DMS79 (cell line): Measurements from ENCODE around the gene SGMS1.

Experiments used
- DNase-seq: peaks from one replicate; lab custom pipeline; 2025; lab: John Stamatoyannopoulos, UW

SGMS1 gene

DNA sequence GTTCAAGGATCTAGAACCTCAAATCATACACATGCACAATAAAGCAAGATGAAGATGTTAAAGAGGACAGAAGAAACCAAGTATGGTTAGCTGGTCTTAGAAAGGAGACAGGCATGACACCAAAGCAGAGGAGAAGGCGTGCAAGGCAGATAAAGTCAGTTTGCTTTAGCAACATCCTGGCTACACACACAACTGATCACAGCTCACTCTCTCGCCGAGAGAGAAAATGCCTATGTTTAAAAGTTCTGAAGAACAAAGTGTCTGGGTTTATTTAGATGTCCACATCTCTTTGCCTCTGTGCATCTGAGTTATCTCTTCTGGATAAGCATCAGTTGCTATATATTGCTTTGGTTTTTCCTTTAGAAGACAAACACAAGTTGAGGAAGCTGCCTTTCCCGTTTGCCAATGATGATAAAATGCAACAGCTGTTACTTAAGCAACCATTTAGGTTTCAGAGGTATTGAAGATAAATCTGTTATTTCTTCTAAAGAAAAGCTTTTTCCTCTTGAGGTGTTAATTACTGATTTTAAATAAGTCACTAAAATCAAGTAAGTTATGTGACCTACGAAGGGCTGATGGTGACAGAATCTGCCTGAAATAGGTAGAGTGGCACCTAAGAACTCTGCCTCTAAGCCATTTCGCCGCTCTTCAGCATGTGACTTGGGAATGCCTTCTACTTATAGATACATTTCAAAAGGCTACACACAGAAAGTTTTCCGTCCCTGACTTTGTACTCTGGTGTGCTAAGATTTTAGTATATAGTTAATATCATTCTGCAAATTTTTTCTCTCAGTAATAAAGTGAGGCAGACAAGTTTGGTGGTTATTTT is 226.2 kb downstream of the SGMS1 start:
- DNase-seq = no peak

DNA sequence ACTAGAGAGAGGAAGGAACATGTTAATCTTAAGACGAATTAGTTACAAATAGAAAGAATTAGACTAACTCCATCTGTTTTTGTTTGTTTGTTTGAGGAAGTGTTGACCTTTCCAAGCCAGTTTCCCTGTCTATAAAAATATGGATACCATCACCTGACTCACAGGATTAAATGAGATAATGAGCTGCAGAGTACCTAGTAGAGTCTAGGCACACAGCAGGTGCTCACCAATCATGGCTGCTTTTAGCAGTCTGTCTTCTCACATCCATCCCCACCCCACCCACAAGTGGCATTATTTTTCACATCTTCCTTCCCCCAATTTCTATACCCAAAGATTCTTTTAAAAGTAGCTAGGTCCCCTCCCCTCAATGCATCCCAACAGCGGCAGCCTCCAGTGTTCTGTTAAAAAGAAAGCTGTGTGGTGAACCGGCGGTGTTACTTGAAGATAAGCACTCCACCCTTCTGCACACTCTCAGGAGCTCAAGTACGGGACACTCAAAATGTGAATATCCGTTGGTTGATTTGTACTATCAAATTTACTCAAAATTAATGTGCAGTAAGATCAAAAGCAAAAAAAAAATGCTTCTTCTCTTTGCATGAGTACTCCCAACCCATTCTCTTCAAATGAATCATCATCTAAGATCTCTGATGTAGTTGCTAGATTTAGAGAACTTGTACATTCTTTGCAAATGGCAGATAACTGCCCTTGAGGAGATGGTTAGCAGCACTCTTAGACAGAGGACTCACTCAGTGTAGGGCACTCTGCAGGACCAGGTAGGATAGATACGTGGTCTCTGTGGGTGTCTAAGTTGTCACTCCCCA is 227.1 kb downstream of the SGMS1 start:
- no peak for DNase-seq

DNA sequence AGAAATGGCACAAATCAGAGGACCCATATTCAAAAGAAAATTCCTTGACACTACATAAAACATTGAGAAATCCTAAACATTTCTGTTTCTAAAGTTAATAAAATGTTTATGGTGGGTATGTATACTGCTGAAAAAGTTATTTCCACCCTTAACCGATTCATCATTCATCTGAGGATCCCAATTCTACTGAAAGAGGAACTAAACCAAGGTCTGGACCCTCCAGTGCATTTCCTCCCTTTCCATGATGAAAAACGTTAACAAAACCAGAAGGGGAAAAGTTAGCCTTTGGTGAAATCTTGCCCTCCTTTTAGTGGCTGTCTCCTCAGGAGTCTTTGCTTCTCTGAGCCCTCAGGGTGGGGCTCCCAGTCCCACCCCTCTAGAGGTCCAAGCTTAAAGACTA is 227.9 kb downstream of the SGMS1 start:
- no peak for DNase-seq

DNA sequence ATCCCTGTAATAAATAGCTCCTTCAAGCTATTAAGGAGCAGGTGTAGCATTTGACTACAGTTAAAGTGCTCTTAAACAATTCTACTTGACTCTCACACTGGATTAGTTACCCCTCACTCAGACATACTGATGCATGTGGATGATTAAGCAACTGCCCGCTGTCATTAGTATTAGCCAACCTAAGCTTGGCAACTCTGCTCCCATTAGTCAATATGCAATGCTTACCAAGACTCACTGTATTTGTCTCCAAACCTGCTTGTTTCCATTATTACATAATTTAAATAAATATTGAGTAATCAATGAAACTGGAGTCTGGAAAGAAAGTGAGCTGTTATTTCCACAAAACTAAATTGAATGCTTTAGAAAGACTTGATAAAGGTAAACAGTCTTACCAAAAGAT is 228.5 kb downstream of the SGMS1 start:
- peak; percentile 20 for DNase-seq

- DNase-seq = no peak
Observed at GRCh38 chr10:50394832-50395231, 228.9 kb downstream of the SGMS1 start.

GRCh38 chr10:50393784-50394467 is 229.8 kb downstream of the SGMS1 start:
- no peak for DNase-seq

DNA sequence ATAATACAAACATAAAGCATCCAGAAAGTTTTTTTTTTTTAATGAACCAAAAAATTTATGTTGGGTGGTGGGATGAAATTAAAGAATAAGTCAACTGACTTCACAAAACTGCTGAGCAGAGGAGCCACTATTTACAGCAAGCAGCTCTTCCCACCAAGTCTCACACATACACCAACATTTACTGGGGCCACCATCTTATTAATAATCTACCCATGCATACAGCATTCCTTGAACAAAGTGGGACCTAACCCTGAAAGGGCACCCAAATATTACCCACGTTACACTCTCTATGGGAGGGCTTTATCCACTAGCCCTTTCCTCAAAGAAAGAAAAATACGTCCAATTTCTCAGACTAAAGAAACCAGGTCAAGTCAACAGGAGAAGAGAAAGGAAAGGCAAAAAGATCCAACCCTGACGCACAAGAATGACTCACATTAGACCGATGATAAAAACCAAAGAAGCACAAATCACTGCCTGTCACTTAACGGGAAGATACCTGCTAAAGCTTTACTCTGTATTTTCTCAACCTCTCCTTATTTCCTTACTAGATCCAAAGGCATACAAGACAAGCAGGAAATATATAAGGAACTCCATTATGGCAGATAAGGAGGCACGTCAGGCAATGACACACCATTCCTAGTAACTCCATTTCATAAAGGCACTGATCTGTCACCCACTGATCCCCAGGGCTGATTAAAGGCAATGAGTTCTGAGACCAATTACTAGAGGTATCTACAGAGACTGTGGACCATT is 230.6 kb downstream of the SGMS1 start:
- DNase-seq = no peak

DNA sequence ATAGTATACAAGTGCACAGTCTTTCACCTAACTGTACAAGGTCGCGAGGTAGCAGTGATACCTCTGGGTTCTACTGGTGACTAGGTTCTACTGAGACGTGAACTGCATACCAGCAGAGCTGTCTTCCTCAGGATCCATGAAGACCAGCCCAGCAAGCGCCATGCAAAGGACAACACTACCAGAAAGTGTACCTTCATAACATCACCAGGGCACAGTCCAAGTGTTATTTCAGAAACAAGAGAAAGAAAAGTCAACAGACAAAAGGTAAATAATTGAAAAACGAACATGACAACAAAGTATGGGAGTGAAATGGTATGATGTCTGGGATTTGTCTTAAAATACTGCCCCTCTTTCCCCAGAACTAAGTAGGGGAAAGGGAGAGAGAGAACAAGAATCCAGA is 231.3 kb downstream of the SGMS1 start:
- no peak for DNase-seq

DNA sequence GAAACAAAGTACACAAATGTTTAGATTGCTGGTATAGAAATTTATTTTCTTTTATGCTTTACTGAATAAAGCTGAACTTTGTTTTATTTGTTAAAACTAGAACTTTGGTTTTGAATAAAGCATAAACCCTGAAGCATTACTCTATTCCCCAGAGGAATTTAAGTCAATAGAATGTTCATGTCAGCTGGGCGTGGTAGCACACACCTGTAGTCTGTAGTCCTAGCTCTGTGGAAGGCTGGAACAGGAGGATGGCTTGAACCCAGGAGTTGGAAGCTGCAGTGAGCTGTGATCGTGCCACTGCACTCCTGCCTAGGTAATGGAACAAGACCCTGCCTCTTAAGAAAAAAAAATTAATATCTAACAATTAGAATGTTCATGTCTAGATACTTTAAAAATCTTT is 233.5 kb downstream of the SGMS1 start:
- no peak for DNase-seq

DNA sequence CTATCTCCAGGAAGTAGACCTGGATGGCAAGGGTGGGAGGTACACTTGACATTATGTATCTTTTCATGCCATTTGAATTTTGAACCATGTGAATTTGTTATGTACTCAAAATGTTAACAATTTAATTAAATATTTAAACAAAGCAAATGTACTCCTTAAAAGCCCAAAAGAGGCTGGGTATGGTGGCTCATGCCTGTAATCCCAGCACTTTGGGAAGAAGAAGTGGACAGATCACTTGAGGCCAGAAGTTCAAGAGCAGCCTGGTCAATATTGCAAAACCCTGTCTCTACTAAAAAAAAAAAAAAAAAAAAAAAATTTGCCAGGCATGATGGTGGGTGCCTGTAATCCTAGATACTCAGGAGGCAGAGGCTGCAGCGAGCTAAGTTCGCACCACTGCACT is 235.6 kb downstream of the SGMS1 start:
- no peak for DNase-seq

DNA sequence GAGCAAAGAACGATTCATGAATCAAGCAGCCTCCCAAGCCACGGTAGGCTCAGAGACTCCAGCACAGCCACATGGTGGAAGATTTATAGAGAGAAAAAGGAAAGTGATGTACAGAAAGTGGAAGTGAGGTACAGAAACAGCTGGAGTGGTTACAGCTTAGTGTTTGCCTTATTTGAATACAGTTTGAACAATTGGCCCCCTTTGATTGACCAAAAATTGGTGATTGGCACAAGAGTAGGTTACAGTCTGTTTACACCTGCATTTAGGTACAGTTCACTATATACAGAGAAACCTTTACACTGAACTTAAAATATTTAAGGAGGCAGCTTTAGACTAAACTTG is 236.1 kb downstream of the SGMS1 start:
- no peak for DNase-seq

DNA sequence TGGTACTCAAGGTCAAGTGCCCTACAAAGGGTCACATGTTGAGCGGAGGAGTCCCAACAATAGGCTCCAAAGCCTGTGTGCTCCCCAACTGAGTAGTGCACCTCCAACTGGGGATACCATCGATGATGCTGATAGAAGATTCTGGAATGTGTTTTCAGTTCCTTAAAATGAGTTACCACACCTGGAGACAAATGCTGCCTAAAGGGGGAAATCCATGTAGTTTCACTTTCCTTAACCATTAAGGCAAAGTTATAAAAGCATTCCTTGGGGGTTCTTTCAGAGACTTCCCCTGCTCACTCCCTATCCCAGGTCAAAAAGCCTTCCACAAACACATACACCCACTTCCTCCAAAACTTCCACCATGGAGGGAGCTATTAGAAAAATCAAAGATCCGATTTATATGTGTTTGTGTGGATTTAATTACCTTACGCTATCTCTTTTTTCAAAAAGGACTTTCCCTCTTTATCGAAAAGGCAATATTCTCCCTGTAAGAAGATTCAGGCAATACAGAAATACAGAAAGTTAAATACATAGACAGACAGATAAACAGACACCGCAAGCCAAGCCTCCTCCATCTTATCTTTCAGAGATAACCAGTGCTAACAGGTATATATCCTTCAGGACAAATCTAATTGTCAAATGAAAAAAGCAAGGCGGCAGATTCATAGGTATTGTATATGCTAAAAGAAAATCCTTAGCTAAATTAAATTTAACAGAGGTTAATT is 236.6 kb downstream of the SGMS1 start:
- DNase-seq = no peak

GRCh38 chr10:50385624-50386023 is 238.1 kb downstream of the SGMS1 start:
- DNase-seq = peak; percentile 29

GRCh38 chr10:50384898-50385297 is 238.9 kb downstream of the SGMS1 start:
- no peak for DNase-seq

- DNase-seq = no peak
Observed at GRCh38 chr10:50384238-50384637, 239.5 kb downstream of the SGMS1 start.

GRCh38 chr10:50382576-50383023 is 241.2 kb downstream of the SGMS1 start:
- no peak for DNase-seq

DNA sequence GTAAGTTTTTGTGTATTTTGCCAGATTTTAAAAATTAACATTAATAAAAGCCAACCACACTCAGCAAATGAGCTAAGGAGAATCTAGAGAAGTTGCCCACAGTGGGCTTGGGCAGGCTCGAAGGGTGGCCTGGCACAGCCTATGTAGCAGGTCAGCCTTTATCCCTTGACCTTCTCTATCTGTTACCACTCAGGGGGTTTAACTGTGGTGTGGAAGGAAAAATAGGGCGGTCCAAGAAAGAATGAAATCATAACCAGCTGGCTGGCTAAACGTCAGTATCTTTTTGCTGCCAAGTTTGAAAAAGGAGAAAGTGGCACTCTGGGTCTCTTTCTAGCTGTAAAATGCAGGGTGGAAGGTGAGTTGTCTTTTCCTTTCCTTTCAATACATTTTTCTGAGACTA is 242.1 kb downstream of the SGMS1 start:
- DNase-seq = no peak

- DNase-seq = no peak
Observed at GRCh38 chr10:50379616-50380015, 244.1 kb downstream of the SGMS1 start.

- no peak for DNase-seq
Observed at GRCh38 chr10:50375745-50376144, 248.0 kb downstream of the SGMS1 start.

DNA sequence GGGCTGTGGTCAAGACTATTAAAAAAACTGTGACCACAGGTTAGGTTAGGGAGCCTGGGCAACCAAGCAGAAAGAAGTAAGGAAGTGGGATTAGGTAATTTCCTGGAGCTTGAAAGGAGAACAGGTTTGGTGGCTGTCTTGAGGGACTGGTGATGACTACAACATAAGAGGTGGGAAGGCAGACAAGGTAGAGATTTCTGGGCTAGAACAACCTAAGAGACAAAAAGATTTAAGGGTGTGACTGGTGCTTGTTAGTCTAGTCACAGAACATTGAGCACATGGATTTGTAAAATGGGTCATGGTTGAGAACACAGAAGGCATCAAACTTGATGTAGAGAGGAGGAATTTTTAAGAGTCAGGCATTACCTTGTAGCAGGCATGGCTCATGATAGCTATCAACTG is 248.7 kb downstream of the SGMS1 start:
- peak; percentile 38 for DNase-seq

GRCh38 chr10:50373821-50374501 is 249.8 kb downstream of the SGMS1 start:
- DNase-seq = no peak
